ENCODE data around the gene ZNF724. TPM values are rescaled to one million over a fixed set of nuclear protein-coding genes. Genes with fewer than 3 reads are reported as not detected.
A peak's percentile ranks its signal among the peaks of the same experiment; 100 is the strongest.

Gene ZNF724
- total and polyA plus RNA-seq, 2 of the 13 experiments (the other 11 are each of a cell fraction or from before 2014, with no cell fraction given): 1.5 to 15.0 TPM

DNA sequence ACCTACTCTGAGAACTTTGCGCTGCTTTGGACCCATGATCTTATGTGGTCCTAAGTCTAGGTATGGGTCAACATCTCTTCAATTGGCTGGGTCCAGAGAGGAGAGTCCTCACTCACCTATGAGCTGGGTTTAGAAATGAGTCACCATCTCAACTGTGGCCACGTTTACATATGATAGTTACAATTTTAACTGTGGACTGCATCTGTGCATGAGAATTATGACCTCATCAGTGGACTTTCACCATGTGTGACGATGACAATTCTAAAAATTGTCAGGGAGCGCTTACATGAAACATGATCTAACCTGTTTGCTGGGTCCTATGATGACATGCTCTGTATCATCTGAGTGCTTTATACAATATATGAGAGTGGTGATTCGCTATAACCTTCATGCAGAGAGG is 12.7 kb upstream of the ZNF724 start:
- Histone ChIP-seq H4K20me1 (ENCODE audit: insufficient read depth, low read length) (no peaks in the 10 kb centered on the region), H3K9me3 (ENCODE audit: low read length) (no peaks in the 10 kb centered on the region), H3K27ac (ENCODE audit: extremely low read length, insufficient read depth, low read length) (peak overlapping the region; percentile 49), H3K27me3 (ENCODE audit: control insufficient read depth in 1 of 2, insufficient read depth in 2 of 2, low read length in 2 of 2) (no peaks in the 10 kb centered on the region), H3K79me2 (ENCODE audit: insufficient read depth, low read length) (no peaks in the 10 kb centered on the region), H3K4me1 (ENCODE audit: insufficient read depth, low read length) (peaks cover 34% of the 10 kb centered on the region), H2AFZ (ENCODE audit: low read length) (no peak overlapping the region), H3K4me3 (replicated peaks in 1 of 3; ENCODE audit: insufficient read depth in 1 of 3, low read depth in 2 of 3, low read length in 3 of 3) (no peak overlapping the region), H3K4me2 (ENCODE audit: low read depth, low read length) (no peak overlapping the region), H3K36me3 (replicated peaks in 1 of 2; ENCODE audit: control insufficient read depth in 1 of 2, insufficient read depth in 2 of 2, low read length in 2 of 2) (peaks cover 4 to 19% of the 10 kb centered on the region in 2 experiments; a peak in 4 of 5 replicates), H3K9ac (ENCODE audit: insufficient read depth, low read depth, low read length) (no peak overlapping the region)
- ChIA-PET POLR2A (interaction anchor here (1.2 to 2.9 kb wide), 2 partner anchors 11 to 13 kb away, joined by 5 to 15 read pairs; partner anchors contain the start of gene ZNF724), CTCF (ENCODE audit: low intra/inter-chr PET ratio, low total read pairs) (no interaction called here)
- FAIRE-seq (no peak), ATAC-seq (peak; percentile 67), DNase-seq (ENCODE audit: low spot score) (no peak)
- no TSS peak for BruUV-seq (replicated peaks)
- WGBS (ENCODE audit: low lambda C conversion rate): 77% methylated on average over 5 of the region's 5 CpGs
- in situ Hi-C loops (cut with HindIII; ENCODE audit: extremely low pct_ligation_motif_present, low pct_unique_long_range_greater_than_20kb): loop anchor here (25.0 kb wide), 1 partner anchor 774 kb away; no protein-coding TSS in a partner anchor
- intact Hi-C loops (cut with micrococcal nuclease; ENCODE audit: unreplicated experiment): no loop called here
- TF ChIP-seq IRX3 (CRISPR knock-in tag; IDR thresholded peaks at IDR 0.05; ENCODE audit: borderline replicate concordance, low read depth): no peak
- TF ChIP-seq, protein P1, sequence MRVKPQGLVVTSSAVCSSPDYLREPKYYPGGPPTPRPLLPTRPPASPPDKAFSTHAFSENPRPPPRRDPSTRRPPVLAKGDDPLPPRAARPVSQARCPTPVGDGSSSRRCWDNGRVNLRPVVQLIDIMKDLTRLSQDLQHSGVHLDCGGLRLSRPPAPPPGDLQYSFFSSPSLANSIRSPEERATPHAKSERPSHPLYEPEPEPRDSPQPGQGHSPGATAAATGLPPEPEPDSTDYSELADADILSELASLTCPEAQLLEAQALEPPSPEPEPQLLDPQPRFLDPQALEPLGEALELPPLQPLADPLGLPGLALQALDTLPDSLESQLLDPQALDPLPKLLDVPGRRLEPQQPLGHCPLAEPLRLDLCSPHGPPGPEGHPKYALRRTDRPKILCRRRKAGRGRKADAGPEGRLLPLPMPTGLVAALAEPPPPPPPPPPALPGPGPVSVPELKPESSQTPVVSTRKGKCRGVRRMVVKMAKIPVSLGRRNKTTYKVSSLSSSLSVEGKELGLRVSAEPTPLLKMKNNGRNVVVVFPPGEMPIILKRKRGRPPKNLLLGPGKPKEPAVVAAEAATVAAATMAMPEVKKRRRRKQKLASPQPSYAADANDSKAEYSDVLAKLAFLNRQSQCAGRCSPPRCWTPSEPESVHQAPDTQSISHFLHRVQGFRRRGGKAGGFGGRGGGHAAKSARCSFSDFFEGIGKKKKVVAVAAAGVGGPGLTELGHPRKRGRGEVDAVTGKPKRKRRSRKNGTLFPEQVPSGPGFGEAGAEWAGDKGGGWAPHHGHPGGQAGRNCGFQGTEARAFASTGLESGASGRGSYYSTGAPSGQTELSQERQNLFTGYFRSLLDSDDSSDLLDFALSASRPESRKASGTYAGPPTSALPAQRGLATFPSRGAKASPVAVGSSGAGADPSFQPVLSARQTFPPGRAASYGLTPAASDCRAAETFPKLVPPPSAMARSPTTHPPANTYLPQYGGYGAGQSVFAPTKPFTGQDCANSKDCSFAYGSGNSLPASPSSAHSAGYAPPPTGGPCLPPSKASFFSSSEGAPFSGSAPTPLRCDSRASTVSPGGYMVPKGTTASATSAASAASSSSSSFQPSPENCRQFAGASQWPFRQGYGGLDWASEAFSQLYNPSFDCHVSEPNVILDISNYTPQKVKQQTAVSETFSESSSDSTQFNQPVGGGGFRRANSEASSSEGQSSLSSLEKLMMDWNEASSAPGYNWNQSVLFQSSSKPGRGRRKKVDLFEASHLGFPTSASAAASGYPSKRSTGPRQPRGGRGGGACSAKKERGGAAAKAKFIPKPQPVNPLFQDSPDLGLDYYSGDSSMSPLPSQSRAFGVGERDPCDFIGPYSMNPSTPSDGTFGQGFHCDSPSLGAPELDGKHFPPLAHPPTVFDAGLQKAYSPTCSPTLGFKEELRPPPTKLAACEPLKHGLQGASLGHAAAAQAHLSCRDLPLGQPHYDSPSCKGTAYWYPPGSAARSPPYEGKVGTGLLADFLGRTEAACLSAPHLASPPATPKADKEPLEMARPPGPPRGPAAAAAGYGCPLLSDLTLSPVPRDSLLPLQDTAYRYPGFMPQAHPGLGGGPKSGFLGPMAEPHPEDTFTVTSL (CRISPR knock-in tag; IDR thresholded peaks at IDR 0.05; ENCODE audit: borderline replicate concordance): peak; percentile 19; the same call in 1 of the 2 replicates
- no peak for TF ChIP-seq ZNF678 (CRISPR knock-in tag; IDR thresholded peaks at IDR 0.05)
- no peak for TF ChIP-seq POGZ (CRISPR knock-in tag; IDR thresholded peaks at IDR 0.05)
- 0 out of 2 replicates have a peak, but pooled peaks have one; percentile 20 for TF ChIP-seq HNF4A (CRISPR knock-in tag; IDR thresholded peaks at IDR 0.05)
- no peak for TF ChIP-seq KMT2B (CRISPR knock-in tag; IDR thresholded peaks at IDR 0.05)
- peak; percentile 24; the same call in 1 of the 2 replicates for TF ChIP-seq SAP130 (CRISPR knock-in tag; IDR thresholded peaks at IDR 0.05; ENCODE audit: low read depth)
- peak; percentile 87 for TF ChIP-seq ATF7 (IDR thresholded peaks at IDR 0.05)
- TF ChIP-seq ATF7 (CRISPR knock-in tag; IDR thresholded peaks at IDR 0.05): no peak
- peak; percentile 13; the same call in 1 of the 2 replicates for TF ChIP-seq ZNF644 (CRISPR knock-in tag; IDR thresholded peaks at IDR 0.05; ENCODE audit: low read depth)
- 0 out of 2 replicates have a peak, but pooled peaks have one; percentile 4 for TF ChIP-seq HNF4G (IDR thresholded peaks at IDR 0.05; ENCODE audit: borderline replicate concordance, low read depth, low read length)
- no peak for TF ChIP-seq HNF4G (CRISPR knock-in tag; IDR thresholded peaks at IDR 0.05; ENCODE audit: borderline replicate concordance, low read depth)
- no peak for TF ChIP-seq MTF2 (CRISPR knock-in tag; IDR thresholded peaks at IDR 0.05; ENCODE audit: borderline replicate concordance)
- TF ChIP-seq, protein P2, sequence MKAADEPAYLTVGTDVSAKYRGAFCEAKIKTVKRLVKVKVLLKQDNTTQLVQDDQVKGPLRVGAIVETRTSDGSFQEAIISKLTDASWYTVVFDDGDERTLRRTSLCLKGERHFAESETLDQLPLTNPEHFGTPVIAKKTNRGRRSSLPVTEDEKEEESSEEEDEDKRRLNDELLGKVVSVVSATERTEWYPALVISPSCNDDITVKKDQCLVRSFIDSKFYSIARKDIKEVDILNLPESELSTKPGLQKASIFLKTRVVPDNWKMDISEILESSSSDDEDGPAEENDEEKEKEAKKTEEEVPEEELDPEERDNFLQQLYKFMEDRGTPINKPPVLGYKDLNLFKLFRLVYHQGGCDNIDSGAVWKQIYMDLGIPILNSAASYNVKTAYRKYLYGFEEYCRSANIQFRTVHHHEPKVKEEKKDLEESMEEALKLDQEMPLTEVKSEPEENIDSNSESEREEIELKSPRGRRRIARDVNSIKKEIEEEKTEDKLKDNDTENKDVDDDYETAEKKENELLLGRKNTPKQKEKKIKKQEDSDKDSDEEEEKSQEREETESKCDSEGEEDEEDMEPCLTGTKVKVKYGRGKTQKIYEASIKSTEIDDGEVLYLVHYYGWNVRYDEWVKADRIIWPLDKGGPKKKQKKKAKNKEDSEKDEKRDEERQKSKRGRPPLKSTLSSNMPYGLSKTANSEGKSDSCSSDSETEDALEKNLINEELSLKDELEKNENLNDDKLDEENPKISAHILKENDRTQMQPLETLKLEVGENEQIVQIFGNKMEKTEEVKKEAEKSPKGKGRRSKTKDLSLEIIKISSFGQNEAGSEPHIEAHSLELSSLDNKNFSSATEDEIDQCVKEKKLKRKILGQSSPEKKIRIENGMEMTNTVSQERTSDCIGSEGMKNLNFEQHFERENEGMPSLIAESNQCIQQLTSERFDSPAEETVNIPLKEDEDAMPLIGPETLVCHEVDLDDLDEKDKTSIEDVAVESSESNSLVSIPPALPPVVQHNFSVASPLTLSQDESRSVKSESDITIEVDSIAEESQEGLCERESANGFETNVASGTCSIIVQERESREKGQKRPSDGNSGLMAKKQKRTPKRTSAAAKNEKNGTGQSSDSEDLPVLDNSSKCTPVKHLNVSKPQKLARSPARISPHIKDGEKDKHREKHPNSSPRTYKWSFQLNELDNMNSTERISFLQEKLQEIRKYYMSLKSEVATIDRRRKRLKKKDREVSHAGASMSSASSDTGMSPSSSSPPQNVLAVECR (CRISPR knock-in tag; IDR thresholded peaks at IDR 0.05; ENCODE audit: borderline replicate concordance): no peak
- peak; percentile 82 for TF ChIP-seq CREB1 (IDR thresholded peaks at IDR 0.05)
- peak; percentile 51; the same call in 1 of the 2 replicates for TF ChIP-seq CREB1 (CRISPR knock-in tag; IDR thresholded peaks at IDR 0.05)
- no peak for TF ChIP-seq NCOR1 (IDR thresholded peaks at IDR 0.05; ENCODE audit: borderline replicate concordance, low read length)
